Type B pancreatic cell (in vitro differentiated cells): ENCODE measurements around the gene PRKRIP1. TPM values are rescaled to one million over a fixed set of nuclear protein-coding genes. Genes with fewer than 3 reads are reported as not detected.
"Not testable (repeated sequence)": the region's sequence is repeated elsewhere in the genome, so short reads cannot be mapped to it uniquely, and the experiment has no call there.

Experiments
- DNase-seq: peaks from one replicate; pipeline ENCODE4 v3.0.0; 2021; ENCODE audit warnings: mixed read lengths; ENCODE audit not compliant: unreplicated experiment; ENCODE audit errors: extremely low spot score
- H3K27ac Mint-ChIP-seq: 2 replicates; pipeline ENCODE4 v1.8.0; 2021; ENCODE audit warnings: mild to moderate bottlenecking, mixed read lengths
- H3K27me3 Mint-ChIP-seq: 2 replicates; pipeline ENCODE4 v1.8.0; 2021; ENCODE audit warnings: mixed read lengths
- H3K36me3 Mint-ChIP-seq: 2 replicates; pipeline ENCODE4 v1.8.0; 2021; ENCODE audit warnings: mixed read lengths
- H3K4me1 Mint-ChIP-seq: one replicate; pipeline ENCODE4 v1.8.0; 2021; ENCODE audit warnings: mixed read lengths; ENCODE audit not compliant: unreplicated experiment
- H3K4me3 Mint-ChIP-seq: 2 replicates; pipeline ENCODE4 v1.8.0; 2021; ENCODE audit warnings: mild to moderate bottlenecking, mixed read lengths
- H3K9me3 Mint-ChIP-seq: 2 replicates; pipeline ENCODE4 v1.8.0; 2021; ENCODE audit warnings: mixed read lengths
- total RNA-seq: library from RNA; stranded (reverse); gene quantifications from 2 replicates; pipeline ENCODE4 v1.2.1, GENCODE V29; 2021; ENCODE audit warnings: low replicate concordance
- TF ChIP-seq, protein P1 (sequence below): fragments of 200-600 bp; sonication (generic); conservative IDR thresholded peaks from 2 replicates; pipeline ENCODE4 v1.5.0; 2021; ENCODE audit warnings: antibody characterized with exemption, mild to moderate bottlenecking

PRKRIP1 gene
- total RNA-seq, 1 donor from 2014 or later, result 34.0 TPM

DNA sequence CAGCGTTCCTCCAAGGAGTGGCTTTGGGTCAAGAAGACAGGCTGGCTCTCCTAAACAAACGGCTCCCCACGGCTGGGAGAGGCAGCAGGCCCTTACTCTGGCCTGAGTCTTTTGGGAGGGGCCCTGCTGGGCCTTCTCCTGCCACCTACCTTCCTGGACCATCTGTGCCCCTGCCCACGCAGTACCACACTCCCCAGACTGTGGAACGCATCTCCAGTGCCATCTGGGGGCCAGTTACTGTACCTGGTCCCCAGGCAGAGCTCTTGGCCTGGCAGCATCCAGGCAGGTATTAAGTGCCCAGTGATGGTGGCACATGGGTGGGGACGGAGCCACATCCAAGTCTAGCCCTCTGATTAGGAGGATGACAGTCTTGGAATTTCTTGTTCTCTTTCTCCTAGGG lies 54.1 kb downstream of the PRKRIP1 start:
- TF ChIP-seq, protein P1, sequence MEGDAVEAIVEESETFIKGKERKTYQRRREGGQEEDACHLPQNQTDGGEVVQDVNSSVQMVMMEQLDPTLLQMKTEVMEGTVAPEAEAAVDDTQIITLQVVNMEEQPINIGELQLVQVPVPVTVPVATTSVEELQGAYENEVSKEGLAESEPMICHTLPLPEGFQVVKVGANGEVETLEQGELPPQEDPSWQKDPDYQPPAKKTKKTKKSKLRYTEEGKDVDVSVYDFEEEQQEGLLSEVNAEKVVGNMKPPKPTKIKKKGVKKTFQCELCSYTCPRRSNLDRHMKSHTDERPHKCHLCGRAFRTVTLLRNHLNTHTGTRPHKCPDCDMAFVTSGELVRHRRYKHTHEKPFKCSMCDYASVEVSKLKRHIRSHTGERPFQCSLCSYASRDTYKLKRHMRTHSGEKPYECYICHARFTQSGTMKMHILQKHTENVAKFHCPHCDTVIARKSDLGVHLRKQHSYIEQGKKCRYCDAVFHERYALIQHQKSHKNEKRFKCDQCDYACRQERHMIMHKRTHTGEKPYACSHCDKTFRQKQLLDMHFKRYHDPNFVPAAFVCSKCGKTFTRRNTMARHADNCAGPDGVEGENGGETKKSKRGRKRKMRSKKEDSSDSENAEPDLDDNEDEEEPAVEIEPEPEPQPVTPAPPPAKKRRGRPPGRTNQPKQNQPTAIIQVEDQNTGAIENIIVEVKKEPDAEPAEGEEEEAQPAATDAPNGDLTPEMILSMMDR, result no peak
- no peak for DNase-seq
- no peaks in the 10 kb centered on the region for H3K36me3 Mint-ChIP-seq

DNA sequence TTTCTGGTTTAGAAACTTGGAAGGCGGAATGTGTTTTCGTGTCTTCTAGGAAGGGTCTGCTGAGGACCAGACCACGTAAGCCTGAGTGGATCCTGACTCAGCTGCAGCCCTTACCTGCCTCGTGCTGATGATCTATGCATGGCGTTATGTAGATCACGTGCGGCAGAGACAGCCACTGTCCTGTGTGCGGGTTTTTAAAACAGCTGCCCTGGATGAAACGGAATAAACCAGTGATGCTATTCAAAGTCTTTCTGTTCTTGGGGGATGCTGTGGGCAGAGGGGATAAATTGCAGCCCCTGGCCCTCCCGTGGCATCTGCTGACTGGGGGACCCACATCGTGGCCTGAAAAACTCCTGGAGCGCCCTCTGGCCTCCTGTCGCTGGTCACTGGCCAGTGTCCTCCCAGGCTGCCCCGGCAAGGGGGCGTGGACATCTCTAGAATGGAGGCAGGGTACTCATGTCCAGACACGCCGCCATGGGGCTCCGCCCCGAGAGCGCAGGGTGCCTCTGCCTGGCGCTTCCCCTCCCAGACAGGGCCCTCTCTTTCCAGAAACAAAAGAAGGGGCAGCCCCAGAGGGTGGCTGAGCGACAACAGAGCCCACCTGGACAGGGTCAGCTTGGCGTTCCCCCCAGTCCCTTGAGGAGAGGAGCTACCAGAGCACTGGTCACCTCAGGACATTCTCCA lies 55.4 kb downstream of the PRKRIP1 start:
- Mint-ChIP-seq H3K27me3 (no peaks in the 10 kb centered on the region), H3K36me3 (no peaks in the 10 kb centered on the region), H3K27ac (no peak overlapping the region), H3K4me1 (no peaks in the 10 kb centered on the region), H3K9me3 (no peaks in the 10 kb centered on the region), H3K4me3 (no peak overlapping the region)
- TF ChIP-seq, protein P1, result no peak
- no peak for DNase-seq

More for the DNA sequence above, 54.1 kb downstream of the PRKRIP1 start:
- Mint-ChIP-seq H3K27me3 (no peaks in the 10 kb centered on the region), H3K4me1 (no peaks in the 10 kb centered on the region), H3K4me3 (no peak overlapping the region), H3K9me3 (no peaks in the 10 kb centered on the region), H3K27ac (no peak overlapping the region)

DNA sequence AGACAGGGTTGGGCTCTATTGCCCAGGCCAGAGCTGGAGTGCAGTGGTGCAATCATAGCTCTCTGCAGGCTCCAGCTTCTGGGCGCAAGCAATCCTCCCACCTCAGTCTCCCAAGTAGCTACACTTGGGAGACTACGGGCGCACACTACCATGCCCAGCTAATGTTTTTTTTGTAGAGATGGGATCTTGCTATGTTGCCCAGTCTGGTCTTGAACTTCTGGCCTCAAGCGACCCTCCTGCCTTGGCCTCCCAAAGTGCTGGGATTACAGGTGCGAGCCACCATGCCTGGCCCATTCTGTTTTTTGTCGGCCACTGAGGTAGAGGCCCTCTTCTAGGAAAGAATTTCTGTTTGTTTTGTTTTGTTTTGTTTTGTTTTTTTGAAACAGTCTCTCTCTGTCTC lies 56.3 kb downstream of the PRKRIP1 start:
- Mint-ChIP-seq H3K4me3 (no peak overlapping the region), H3K9me3 (no peaks in the 10 kb centered on the region), H3K27ac (no peak overlapping the region), H3K4me1 (no peaks in the 10 kb centered on the region), H3K27me3 (no peaks in the 10 kb centered on the region), H3K36me3 (no peaks in the 10 kb centered on the region)
- TF ChIP-seq, protein P1, result no peak
- no peak for DNase-seq

DNA sequence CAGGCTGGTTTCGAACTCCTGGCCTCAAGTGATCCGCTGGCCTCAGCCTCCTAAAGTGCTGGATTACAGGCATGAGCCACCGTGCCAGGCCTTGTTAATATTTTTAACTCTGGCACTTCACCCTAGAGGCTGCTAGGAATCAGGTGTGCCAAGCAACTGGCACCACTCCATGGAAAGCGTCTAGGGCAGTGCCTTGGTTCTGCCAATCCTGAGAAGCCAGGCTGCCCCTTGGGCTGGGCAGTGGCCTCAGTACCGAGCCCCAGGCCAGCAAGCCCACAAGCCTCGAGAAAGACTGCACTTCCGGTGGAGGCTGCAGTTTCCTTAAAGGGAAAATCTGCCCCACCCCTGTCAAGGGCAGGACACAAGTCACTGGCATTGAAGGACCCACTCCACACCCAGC lies 57.2 kb downstream of the PRKRIP1 start:
- no peaks in the 10 kb centered on the region for H3K36me3 Mint-ChIP-seq
- no peaks in the 10 kb centered on the region for H3K9me3 Mint-ChIP-seq
- DNase-seq, result no peak
- H3K27ac Mint-ChIP-seq, result no peak overlapping the region
- H3K4me1 Mint-ChIP-seq, result no peaks in the 10 kb centered on the region
- no peaks in the 10 kb centered on the region for H3K27me3 Mint-ChIP-seq
- no peak overlapping the region for H3K4me3 Mint-ChIP-seq
- TF ChIP-seq, protein P1, result no peak

- no peaks in the 10 kb centered on the region for H3K4me1 Mint-ChIP-seq
- H3K27ac Mint-ChIP-seq, result no peak overlapping the region
- H3K27me3 Mint-ChIP-seq, result no peaks in the 10 kb centered on the region
- no peak for DNase-seq
- TF ChIP-seq, protein P1, result no peak
- no peak overlapping the region for H3K4me3 Mint-ChIP-seq
- no peaks in the 10 kb centered on the region for H3K9me3 Mint-ChIP-seq
- H3K36me3 Mint-ChIP-seq, result no peaks in the 10 kb centered on the region
These were observed 58.3 kb downstream of the PRKRIP1 start for GRCh38 chr7:102454468-102454867.

GRCh38 chr7:102454932-102455331 lies 58.8 kb downstream of the PRKRIP1 start:
- H3K4me1 Mint-ChIP-seq, H3K27ac Mint-ChIP-seq, H3K36me3 Mint-ChIP-seq, DNase-seq, H3K27me3 Mint-ChIP-seq, H3K4me3 Mint-ChIP-seq, H3K9me3 Mint-ChIP-seq: not testable (repeated sequence)
